SK-N-SH (cell line): ENCODE results near the gene MGAT5B. TPM values are rescaled to one million over a fixed set of nuclear protein-coding genes. Genes with fewer than 3 reads are reported as not detected.

Source experiments
- CTCF ChIA-PET: fragments of 300-600, 350-600 bp; formaldehyde crosslinking; extraction: SDS; loops from one replicate; lab custom pipeline; 2021; lab: Yijun Ruan, JAX
- POLR2A ChIA-PET: fragments of 350-600 bp; sonication (Branson Sonifier 250); formaldehyde crosslinking; extraction: SDS; loops from one replicate; lab custom pipeline; 2020; ENCODE audit warnings: antibody characterized with exemption, inconsistent platforms; lab: Yijun Ruan, JAX
- DNase-seq: peaks from one replicate; pipeline ENCODE4 v3.0.0; 2012
- H2AFZ ChIP-seq: fragments of 200-600 bp; sonication (generic); 2 replicates; pipeline ENCODE4 v1.8.1; 2016; ENCODE audit warnings: antibody characterized with exemption, mild to moderate bottlenecking, low read depth
- H3F3A ChIP-seq: fragments of 200-600 bp; sonication (generic); replicated peaks from 2 replicates; pipeline ENCODE3; 2016; ENCODE audit warnings: antibody characterized with exemption, mild to moderate bottlenecking; ENCODE audit not compliant: insufficient read depth
- H3K27ac ChIP-seq, 2 experiments: fragments of 200-500 bp in 1 of 2; fragments of 200-600 bp in 1 of 2; sonication (Bioruptor generic) in 1 of 2; sonication (generic), shearing (Covaris generic) in 1 of 2; 2 replicates each; pipeline versions ENCODE4 v1.5.1 to v1.6.1; 2014 to 2016; ENCODE audit warnings: low read depth in 2 of 2, inconsistent platforms in 1 of 2, low read length in 1 of 2, mild to moderate bottlenecking in 1 of 2, mixed read lengths in 1 of 2
- H3K27me3 ChIP-seq: fragments of 200-600 bp; sonication (generic), shearing (Covaris generic); 2 replicates; pipeline ENCODE4 v1.6.1; 2016; ENCODE audit warnings: mixed run types; ENCODE audit not compliant: insufficient read depth
- H3K36me3 ChIP-seq, 2 experiments: fragments of 200-500 bp in 1 of 2; fragments of 200-600 bp in 1 of 2; sonication (Bioruptor generic) in 1 of 2; sonication (generic) in 1 of 2; replicated peaks in 1 of 2; 2 replicates each; pipeline versions ENCODE3 to v1.5.1; 2014 to 2016; ENCODE audit warnings: low read length in 1 of 2, mild to moderate bottlenecking in 1 of 2; ENCODE audit not compliant: insufficient read depth in 2 of 2, control insufficient read depth in 1 of 2
- H3K4me1 ChIP-seq, 2 experiments: fragments of 200-500 bp in 1 of 2; fragments of 200-600 bp in 1 of 2; sonication (Bioruptor generic) in 1 of 2; sonication (generic), shearing (Covaris generic) in 1 of 2; 2 replicates each; pipeline versions ENCODE4 v1.5.1 to v1.6.1; 2014 to 2016; ENCODE audit warnings: low read depth in 1 of 2, low read length in 1 of 2, mixed run types in 1 of 2; ENCODE audit not compliant: insufficient read depth in 2 of 2, control insufficient read depth in 1 of 2
- H3K4me2 ChIP-seq: fragments of 200-600 bp; sonication (generic), shearing (Covaris generic); 2 replicates; pipeline ENCODE4 v1.6.1; 2017; ENCODE audit warnings: mixed run types
- H3K4me3 ChIP-seq, 2 experiments: fragments of 200-500 bp in 1 of 2; fragments of 200-600 bp in 1 of 2; sonication (Bioruptor generic) in 1 of 2; sonication (generic), shearing (Covaris generic) in 1 of 2; 2 replicates each; pipeline versions ENCODE4 v1.5.1 to v1.8.1; 2014 to 2016; ENCODE audit warnings: low read depth in 2 of 2, inconsistent platforms in 1 of 2, low read length in 1 of 2, mild to moderate bottlenecking in 1 of 2, mixed read lengths in 1 of 2, moderate library complexity in 1 of 2
- H3K79me2 ChIP-seq: fragments of 200-600 bp; sonication (generic); 2 replicates; pipeline ENCODE4 v1.8.1; 2017; ENCODE audit warnings: mild to moderate bottlenecking; ENCODE audit not compliant: insufficient read depth
- H3K9ac ChIP-seq: fragments of 200-600 bp; sonication (generic); 2 replicates; pipeline ENCODE4 v1.6.1; 2017; ENCODE audit warnings: mixed run types
- H3K9me2 ChIP-seq: fragments of 200-600 bp; sonication (generic); 2 replicates; pipeline ENCODE4 v1.6.1; 2017; ENCODE audit warnings: mixed run types
- H3K9me3 ChIP-seq: fragments of 200-600 bp; sonication (generic); 2 replicates; pipeline ENCODE4 v1.6.1; 2017; ENCODE audit warnings: mixed run types, mild to moderate bottlenecking, moderate library complexity
- H4K20me1 ChIP-seq: fragments of 200-600 bp; sonication (generic); 2 replicates; pipeline ENCODE4 v1.6.1; 2017; ENCODE audit warnings: mild to moderate bottlenecking, mixed run types; ENCODE audit not compliant: insufficient read depth
- GATA2 ChIP-seq: sonication (generic); formaldehyde crosslinking; IDR thresholded peaks from 2 replicates; pipeline ENCODE4 v1.5.0; 2020; ENCODE audit warnings: mild to moderate bottlenecking, missing genetic modification reagents
- MEF2A ChIP-seq: IDR thresholded peaks from 2 replicates; pipeline ENCODE4 v1.4.0; 2012; ENCODE audit warnings: low read depth, borderline replicate concordance
- MXI1 ChIP-seq: IDR thresholded peaks from 2 replicates; pipeline ENCODE4 v1.6.1; 2012; ENCODE audit warnings: mild to moderate bottlenecking, low read depth, low read length, improper control_type of control experiment
- POLR2AphosphoS5 ChIP-seq: IDR thresholded peaks from 2 replicates; pipeline ENCODE4 v1.6.1; 2012; ENCODE audit warnings: low read depth, low read length
- RFX5 ChIP-seq: IDR thresholded peaks from 2 replicates; pipeline ENCODE4 v1.6.1; 2012; ENCODE audit warnings: mild to moderate bottlenecking, improper control_type of control experiment, low read length
- TAF1 ChIP-seq: IDR thresholded peaks from 2 replicates; pipeline ENCODE4 v1.6.1; 2012; ENCODE audit warnings: low read depth, mild to moderate bottlenecking, low read length, moderate library complexity, borderline replicate concordance
- WGBS: methylation state at CpG from one replicate; pipeline ENCODE4 v1.1.6; 2017; ENCODE audit warnings: low lambda C conversion rate; 5-methylcytosine and 5-hydroxymethylcytosine counted together
- polyA plus RNA-seq, 3 experiments: library from polyadenylated mRNA; depleted of rRNA; stranded (reverse); fragments of >200 nt; gene quantifications; 2 replicates each; pipeline ENCODE4 v1.2.3, GENCODE V29; 2012
- TF ChIP-seq, protein P1 (sequence below): IDR thresholded peaks from 2 replicates; pipeline ENCODE4 v1.4.0; 2012; ENCODE audit warnings: low read depth, borderline replicate concordance
- TF ChIP-seq, protein P2 (sequence below): IDR thresholded peaks from 2 replicates; pipeline ENCODE4; 2012
- TF ChIP-seq, protein P3 (sequence below): IDR thresholded peaks from 2 replicates; pipeline ENCODE4 v1.6.1; 2012; ENCODE audit warnings: mild to moderate bottlenecking, low read depth, low read length, moderate library complexity

MGAT5B gene
- polyA plus RNA-seq, 1 of the 3 experiments (the other 2 are of a cell fraction), result 13.8 TPM

DNA sequence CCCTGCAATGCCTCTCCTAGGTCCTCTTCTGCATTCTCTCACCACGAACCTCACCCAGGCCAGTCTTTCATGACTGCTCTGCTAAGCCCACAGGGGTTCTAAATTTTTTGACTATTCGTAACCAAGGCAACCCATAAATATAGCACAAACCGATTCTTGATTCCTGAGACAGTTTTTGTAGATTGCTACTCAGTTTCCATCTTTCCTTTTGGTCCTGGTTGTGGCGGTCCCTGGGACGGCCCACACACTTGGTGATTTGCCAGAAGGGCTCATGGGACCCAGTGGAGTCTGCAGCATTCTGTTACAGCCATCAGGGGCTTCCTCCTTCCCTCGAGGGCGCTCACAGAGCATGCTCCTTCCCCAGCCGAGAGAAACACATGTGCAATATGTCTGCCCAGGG lies 23.4 kb upstream of the MGAT5B start (continued):
- TF ChIP-seq TAF1 (no peak), MXI1 (no peak), RFX5 (no peak), GATA2 (CRISPR knock-in tag) (no peak), POLR2AphosphoS5 (no peak), MEF2A (no peak)
- TF ChIP-seq, protein P1, sequence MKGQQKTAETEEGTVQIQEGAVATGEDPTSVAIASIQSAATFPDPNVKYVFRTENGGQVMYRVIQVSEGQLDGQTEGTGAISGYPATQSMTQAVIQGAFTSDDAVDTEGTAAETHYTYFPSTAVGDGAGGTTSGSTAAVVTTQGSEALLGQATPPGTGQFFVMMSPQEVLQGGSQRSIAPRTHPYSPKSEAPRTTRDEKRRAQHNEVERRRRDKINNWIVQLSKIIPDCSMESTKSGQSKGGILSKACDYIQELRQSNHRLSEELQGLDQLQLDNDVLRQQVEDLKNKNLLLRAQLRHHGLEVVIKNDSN, result no peak
- TF ChIP-seq, protein P2, sequence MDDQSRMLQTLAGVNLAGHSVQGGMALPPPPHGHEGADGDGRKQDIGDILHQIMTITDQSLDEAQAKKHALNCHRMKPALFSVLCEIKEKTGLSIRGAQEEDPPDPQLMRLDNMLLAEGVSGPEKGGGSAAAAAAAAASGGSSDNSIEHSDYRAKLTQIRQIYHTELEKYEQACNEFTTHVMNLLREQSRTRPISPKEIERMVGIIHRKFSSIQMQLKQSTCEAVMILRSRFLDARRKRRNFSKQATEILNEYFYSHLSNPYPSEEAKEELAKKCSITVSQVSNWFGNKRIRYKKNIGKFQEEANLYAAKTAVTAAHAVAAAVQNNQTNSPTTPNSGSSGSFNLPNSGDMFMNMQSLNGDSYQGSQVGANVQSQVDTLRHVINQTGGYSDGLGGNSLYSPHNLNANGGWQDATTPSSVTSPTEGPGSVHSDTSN, result no peak
- TF ChIP-seq, protein P3, sequence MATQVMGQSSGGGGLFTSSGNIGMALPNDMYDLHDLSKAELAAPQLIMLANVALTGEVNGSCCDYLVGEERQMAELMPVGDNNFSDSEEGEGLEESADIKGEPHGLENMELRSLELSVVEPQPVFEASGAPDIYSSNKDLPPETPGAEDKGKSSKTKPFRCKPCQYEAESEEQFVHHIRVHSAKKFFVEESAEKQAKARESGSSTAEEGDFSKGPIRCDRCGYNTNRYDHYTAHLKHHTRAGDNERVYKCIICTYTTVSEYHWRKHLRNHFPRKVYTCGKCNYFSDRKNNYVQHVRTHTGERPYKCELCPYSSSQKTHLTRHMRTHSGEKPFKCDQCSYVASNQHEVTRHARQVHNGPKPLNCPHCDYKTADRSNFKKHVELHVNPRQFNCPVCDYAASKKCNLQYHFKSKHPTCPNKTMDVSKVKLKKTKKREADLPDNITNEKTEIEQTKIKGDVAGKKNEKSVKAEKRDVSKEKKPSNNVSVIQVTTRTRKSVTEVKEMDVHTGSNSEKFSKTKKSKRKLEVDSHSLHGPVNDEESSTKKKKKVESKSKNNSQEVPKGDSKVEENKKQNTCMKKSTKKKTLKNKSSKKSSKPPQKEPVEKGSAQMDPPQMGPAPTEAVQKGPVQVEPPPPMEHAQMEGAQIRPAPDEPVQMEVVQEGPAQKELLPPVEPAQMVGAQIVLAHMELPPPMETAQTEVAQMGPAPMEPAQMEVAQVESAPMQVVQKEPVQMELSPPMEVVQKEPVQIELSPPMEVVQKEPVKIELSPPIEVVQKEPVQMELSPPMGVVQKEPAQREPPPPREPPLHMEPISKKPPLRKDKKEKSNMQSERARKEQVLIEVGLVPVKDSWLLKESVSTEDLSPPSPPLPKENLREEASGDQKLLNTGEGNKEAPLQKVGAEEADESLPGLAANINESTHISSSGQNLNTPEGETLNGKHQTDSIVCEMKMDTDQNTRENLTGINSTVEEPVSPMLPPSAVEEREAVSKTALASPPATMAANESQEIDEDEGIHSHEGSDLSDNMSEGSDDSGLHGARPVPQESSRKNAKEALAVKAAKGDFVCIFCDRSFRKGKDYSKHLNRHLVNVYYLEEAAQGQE, result no peak

DNA sequence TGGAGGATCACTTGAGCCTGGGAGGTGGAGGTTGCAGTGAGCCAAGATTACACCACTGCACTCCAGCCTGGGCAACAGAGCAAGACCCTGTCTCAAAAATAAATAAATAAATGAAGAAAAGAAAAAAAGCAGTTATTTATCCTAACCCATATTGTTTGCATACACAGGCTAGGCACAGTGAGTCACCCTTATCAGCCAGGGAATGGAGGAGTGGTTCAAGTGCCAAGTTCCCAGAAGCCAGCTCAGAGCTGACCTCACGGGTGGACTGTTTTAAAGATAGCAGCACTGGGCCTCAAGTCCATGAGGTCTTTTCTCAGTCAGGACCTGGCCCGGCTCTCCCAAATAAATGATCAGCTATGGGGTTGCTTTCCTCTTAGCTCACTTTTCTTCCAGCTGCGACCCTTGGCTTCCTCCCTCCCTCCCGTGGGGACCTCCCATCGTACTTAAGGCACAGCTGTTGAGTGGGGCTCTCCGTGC lies 22.6 kb upstream of the MGAT5B start:
- POLR2A ChIA-PET, result interaction anchor here (1.1 kb wide), 1 partner anchor 22 kb away, joined by 4 read pairs; the partner anchor contains the start of gene MGAT5B

More for the DNA sequence above, 22.6 kb upstream of the MGAT5B start:
- no peak overlapping the region for H3K4me3 ChIP-seq
- peaks cover 4 to 38% of the 10 kb centered on the region in 2 experiments; a peak in 2 of 4 replicates for H3K4me1 ChIP-seq
- no peaks in the 10 kb centered on the region for H3K79me2 ChIP-seq
- no peaks in the 10 kb centered on the region for H4K20me1 ChIP-seq
- DNase-seq, result no peak
- WGBS, result 89% methylated on average over 6 of the region's 6 CpGs
- no peaks in the 10 kb centered on the region for H3F3A ChIP-seq
- no peaks in the 10 kb centered on the region for H3K36me3 ChIP-seq
- H3K9me3 ChIP-seq, result no peaks in the 10 kb centered on the region
- H3K9ac ChIP-seq, result no peak overlapping the region
- CTCF ChIA-PET, result interaction anchor here (1.0 to 3.0 kb wide), 4 partner anchors 23 to 221 kb away, joined by 3 to 29 read pairs (median 6); partner anchors contain the start of gene MGAT5B
- H3K4me2 ChIP-seq, result no peak overlapping the region
- H2AFZ ChIP-seq, result no peak overlapping the region
- H3K27ac ChIP-seq, result no peak overlapping the region
- no peak for TF ChIP-seq MEF2A
- H3K27me3 ChIP-seq, result peaks cover 32% of the 10 kb centered on the region; the same call in 1 of the 2 replicates
- H3K9me2 ChIP-seq, result no peaks in the 10 kb centered on the region
